ENCODE data around the gene ADCY2.

GRCh38 chr5:7793895-7794294, 398.0 kb downstream of the ADCY2 start:
- TF ChIP-seq ZFP91 (CRISPR knock-in tag; IDR thresholded peaks at IDR 0.05): no peak
- no peak for TF ChIP-seq MTF1 (CRISPR knock-in tag; IDR thresholded peaks at IDR 0.05; ENCODE audit: borderline replicate concordance)
- TF ChIP-seq TFE3 (CRISPR knock-in tag; IDR thresholded peaks at IDR 0.05): no peak
- TF ChIP-seq KAT7 (CRISPR knock-in tag; IDR thresholded peaks at IDR 0.05; ENCODE audit: borderline replicate concordance): no peak

Measured in K562 (cell line).